Measurements from ENCODE around the gene LMF2.

GRCh38 chr22:50531546-50531961 is 24.1 kb upstream of the LMF2 start:
- TF ChIP-seq EZH2 (IDR thresholded peaks at IDR 0.05) (no peak), CTCF (IDR thresholded peaks at IDR 0.05 in 2 of 3, conservative IDR thresholded peaks at IDR 0.05 in 1 of 3; ENCODE audit: borderline replicate concordance in 1 of 3, insufficient read depth in 1 of 3, low read depth in 2 of 3, low read length in 2 of 3) (no peak), REST (IDR thresholded peaks at IDR 0.05; ENCODE audit: low read depth) (no peak), EZH2phosphoT487 (IDR thresholded peaks at IDR 0.05; ENCODE audit: borderline replicate concordance) (no peak)
